GM19240 (cell line): ENCODE measurements around the gene TMCO1.
"Not testable (repeated sequence)": the region's sequence is repeated elsewhere in the genome, so short reads cannot be mapped to it uniquely, and the experiment has no call there.

Experiments
- DNase-seq: peaks from one replicate; pipeline ENCODE4 v3.0.0; 2011; ENCODE audit warnings: low spot score; ENCODE audit not compliant: insufficient read length

TMCO1 gene

DNA sequence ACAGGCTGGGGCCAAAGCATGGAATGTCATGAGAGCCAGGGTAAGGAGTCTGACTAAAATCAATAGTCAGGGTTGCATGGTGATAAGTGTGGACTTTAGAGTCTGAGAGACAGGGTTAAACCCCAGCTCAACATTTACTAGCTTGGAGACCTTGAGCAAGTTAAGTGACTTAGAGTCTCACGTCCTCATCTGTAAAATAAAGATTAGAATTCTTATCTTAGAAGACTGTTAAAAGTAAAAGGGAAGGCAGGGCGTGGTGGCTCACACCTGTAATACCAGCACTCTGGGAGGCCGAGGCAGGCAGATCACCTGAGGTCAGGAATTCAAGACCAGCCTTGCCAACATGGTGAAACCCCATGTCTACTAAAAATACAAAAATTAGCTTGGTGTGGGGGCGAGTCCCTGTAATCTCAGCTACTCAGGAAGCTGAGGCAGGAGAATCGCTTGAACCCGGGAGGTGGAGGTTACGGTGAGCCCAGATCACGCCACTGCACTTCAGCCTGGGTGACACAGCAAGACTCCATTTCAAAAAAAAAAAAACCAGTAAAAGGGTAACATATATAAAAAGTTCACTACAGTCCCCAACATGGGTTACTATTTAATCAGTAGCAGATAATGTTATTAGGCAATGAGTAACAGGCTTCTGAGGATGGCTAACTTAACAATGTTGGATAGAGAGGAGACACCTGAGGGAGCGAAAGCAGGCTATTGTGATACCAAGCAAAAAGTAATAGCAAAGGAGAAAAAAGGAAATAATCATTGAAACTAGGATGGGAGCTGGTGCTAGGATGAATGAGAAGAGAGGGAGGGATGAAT lies 20.8 kb downstream of the TMCO1 start:
- no peak for DNase-seq

DNA sequence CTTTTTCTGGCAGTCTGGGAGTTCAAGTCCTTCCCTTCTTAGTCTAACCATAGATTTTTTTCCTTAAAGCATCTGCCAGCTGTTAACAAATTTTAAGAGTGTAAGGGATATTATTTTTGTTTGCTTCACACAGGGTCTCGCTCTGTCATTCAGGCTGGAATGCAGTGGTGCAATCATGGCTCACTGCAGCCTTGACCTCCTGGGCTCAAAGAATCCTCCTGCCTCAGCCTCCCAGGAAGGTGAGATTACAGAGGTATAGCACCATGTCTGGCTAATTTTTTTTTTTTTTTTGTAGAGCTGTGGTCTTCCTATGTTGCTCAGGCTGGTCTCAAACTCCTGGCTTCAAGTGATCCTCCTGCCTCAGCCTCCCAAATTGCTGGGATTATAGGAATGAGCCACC lies 23.8 kb downstream of the TMCO1 start:
- not testable (repeated sequence) for DNase-seq

GRCh38 chr1:165742194-165742593 lies 26.5 kb downstream of the TMCO1 start:
- DNase-seq, result no peak

- DNase-seq, result no peak
Measured at GRCh38 chr1:165738794-165739193, 29.9 kb downstream of the TMCO1 start.

- no peak for DNase-seq
Measured at GRCh38 chr1:165737196-165737595, 31.5 kb downstream of the TMCO1 start.

GRCh38 chr1:165734906-165735305 lies 33.8 kb downstream of the TMCO1 start:
- DNase-seq, result no peak

- no peak for DNase-seq
Measured at GRCh38 chr1:165726841-165727240, 41.8 kb downstream of the TMCO1 start.

DNA sequence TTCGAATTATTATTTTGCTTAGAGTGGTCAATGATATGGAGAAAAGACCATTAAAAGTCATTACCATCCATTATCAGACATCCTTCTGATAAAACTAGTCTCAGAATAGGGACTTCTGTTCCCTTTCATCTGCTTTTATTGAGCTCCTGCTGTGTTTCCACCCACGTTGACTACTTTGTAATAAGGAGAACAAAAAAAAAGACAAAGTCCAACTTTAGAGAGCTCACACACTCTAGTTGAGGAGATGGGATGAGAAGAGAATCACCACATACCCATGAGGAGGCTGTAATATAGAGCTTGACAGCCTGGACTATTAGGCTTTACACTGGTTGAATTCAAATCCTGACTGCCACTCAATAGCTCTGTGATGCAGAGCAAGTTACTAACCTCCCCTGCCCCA lies 42.5 kb downstream of the TMCO1 start:
- DNase-seq, result no peak

GRCh38 chr1:165717918-165718515 lies 50.7 kb downstream of the TMCO1 start:
- DNase-seq, result no peak

GRCh38 chr1:165716265-165717051 lies 52.2 kb downstream of the TMCO1 start:
- not testable (repeated sequence) for DNase-seq

GRCh38 chr1:165712764-165713163 lies 55.9 kb downstream of the TMCO1 start:
- DNase-seq, result no peak

- no peak for DNase-seq
Measured at GRCh38 chr1:165707984-165708706, 60.5 kb downstream of the TMCO1 start.

DNA sequence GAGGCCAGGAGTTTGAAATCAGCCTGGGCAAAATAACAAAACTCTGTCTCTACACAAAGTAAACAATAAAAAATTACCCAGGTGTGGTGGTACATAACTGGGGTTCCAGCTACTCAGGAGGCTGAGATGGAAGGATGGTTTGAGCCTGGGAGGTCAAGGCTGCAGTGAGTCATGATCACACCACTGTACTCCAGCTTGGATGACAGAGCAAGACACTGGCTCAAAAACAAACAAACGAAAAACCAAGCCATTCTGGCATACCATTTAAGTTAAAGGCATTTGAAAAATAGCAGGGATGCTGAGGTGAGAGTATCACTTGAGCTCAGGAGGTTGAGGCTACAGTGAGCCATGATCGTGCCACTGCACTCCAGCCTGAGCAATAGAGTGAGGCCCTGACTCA lies 65.0 kb downstream of the TMCO1 start:
- no peak for DNase-seq

DNA sequence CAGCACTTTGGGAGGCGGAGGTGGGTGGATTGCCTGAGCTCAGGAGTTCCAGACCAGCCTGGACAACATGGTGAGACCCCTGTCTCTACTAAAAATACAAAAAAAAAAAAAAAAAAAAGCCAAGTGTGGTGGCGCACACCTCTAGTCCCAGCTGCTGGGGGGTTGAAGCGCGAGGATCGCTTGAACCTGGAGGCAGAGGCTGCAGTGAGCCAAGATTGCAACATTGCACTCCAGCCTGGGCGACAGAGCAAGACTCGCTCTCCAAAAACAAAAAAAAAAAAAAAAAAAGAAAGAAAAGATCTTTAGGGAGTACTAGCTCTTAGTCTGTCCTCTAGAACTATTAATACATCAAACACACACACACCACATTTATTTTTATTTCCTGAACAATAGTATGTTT lies 66.7 kb downstream of the TMCO1 start:
- not testable (repeated sequence) for DNase-seq

- DNase-seq, result no peak
Measured at GRCh38 chr1:165699577-165699976, 69.1 kb downstream of the TMCO1 start.

- DNase-seq, result no peak
Measured at GRCh38 chr1:165698761-165699052, 70.0 kb downstream of the TMCO1 start.

GRCh38 chr1:165697881-165698760 lies 70.5 kb downstream of the TMCO1 start, which contains the start of gene ALDH9A1:
Gene ALDH9A1 (minus strand): TSS chr1:165698562. CDS start chr1:165698558, 4 bp downstream.
- DNase-seq, result peak; percentile 63

- no peak for DNase-seq
Measured at GRCh38 chr1:165697491-165697880, 71.2 kb downstream of the TMCO1 start.

- no peak for DNase-seq
Measured at GRCh38 chr1:165696625-165697100, 72.0 kb downstream of the TMCO1 start.

- DNase-seq, result no peak
Measured at GRCh38 chr1:165695031-165695430, 73.6 kb downstream of the TMCO1 start.

GRCh38 chr1:165688046-165688445 lies 80.6 kb downstream of the TMCO1 start:
- DNase-seq, result no peak
